ENCODE results near the gene SPTBN1.

Gene SPTBN1

GRCh38 chr2:54664238-54664786 is 208.2 kb downstream of the SPTBN1 start:
- DNase-seq: no peak

GRCh38 chr2:54665436-54665856 is 209.3 kb downstream of the SPTBN1 start:
- DNase-seq: peak; percentile 19

GRCh38 chr2:54666131-54666633 is 210.1 kb downstream of the SPTBN1 start:
- DNase-seq: no peak

GRCh38 chr2:54666634-54667265 is 210.6 kb downstream of the SPTBN1 start:
- no peak for DNase-seq

GRCh38 chr2:54667266-54667639 is 211.1 kb downstream of the SPTBN1 start:
- no peak for DNase-seq

GRCh38 chr2:54667726-54668650 is 211.9 kb downstream of the SPTBN1 start:
- no peak for DNase-seq

GRCh38 chr2:54668711-54669110 is 212.6 kb downstream of the SPTBN1 start:
- DNase-seq: no peak

- DNase-seq: no peak
Observed at GRCh38 chr2:54669677-54670484, 213.8 kb downstream of the SPTBN1 start.

GRCh38 chr2:54670485-54671009 is 214.4 kb downstream of the SPTBN1 start:
- no peak for DNase-seq

GRCh38 chr2:54671010-54671409 is 214.9 kb downstream of the SPTBN1 start:
- DNase-seq: no peak

- no peak for DNase-seq
Observed at GRCh38 chr2:54671875-54672589, 215.9 kb downstream of the SPTBN1 start.

- DNase-seq: no peak
Observed at GRCh38 chr2:54672590-54673456, 216.7 kb downstream of the SPTBN1 start.

- no peak for DNase-seq
Observed at GRCh38 chr2:54673501-54673998, 217.4 kb downstream of the SPTBN1 start.

GRCh38 chr2:54675281-54675680 is 219.2 kb downstream of the SPTBN1 start:
- DNase-seq: no peak

GRCh38 chr2:54675738-54676137 is 219.6 kb downstream of the SPTBN1 start:
- DNase-seq: no peak

GRCh38 chr2:54676656-54677055 is 220.5 kb downstream of the SPTBN1 start:
- DNase-seq: no peak

- no peak for DNase-seq
Observed at GRCh38 chr2:54677476-54678265, 221.5 kb downstream of the SPTBN1 start.

- no peak for DNase-seq
Observed at GRCh38 chr2:54678719-54679118, 222.6 kb downstream of the SPTBN1 start.

- no peak for DNase-seq
Observed at GRCh38 chr2:54680397-54681041, 224.4 kb downstream of the SPTBN1 start.

Measured in COR-L47 (cell line).